ENCODE results near the gene DNAJC1. TPM values are rescaled to one million over a fixed set of nuclear protein-coding genes. Genes with fewer than 3 reads are reported as not detected.
"Not testable (repeated sequence)": the region's sequence is repeated elsewhere in the genome, so short reads cannot be mapped to it uniquely, and the experiment has no call there.

The DNAJC1 gene
- total RNA-seq, 1 experiment from 2014 or later: 57.8 TPM

DNA sequence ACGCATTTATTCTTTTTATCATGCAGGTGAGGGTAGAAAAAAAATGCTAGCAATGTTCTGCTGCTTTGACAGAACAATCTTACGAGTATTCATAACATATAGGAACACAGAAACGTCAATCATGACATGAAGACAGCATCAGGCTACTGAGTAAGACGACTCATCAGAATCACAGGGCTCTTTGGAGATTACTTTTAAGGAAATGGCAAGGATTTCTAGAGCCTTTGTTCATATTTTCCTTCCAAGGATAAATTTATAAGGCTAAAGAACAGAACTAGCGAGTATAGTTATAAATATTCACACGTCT lies 39.8 kb upstream of the DNAJC1 start:
- CTCF ChIA-PET: no interaction called here
- Mint-ChIP-seq H3K4me3 (ENCODE audit: unreplicated experiment) (no peak overlapping the region), H3K36me3 (ENCODE audit: insufficient read depth, unreplicated experiment) (no peaks in the 10 kb centered on the region), H3K4me1 (ENCODE audit: insufficient read depth, unreplicated experiment) (no peaks in the 10 kb centered on the region), H3K27ac (ENCODE audit: low read depth, unreplicated experiment) (no peak overlapping the region), H3K9me3 (ENCODE audit: unreplicated experiment) (no peaks in the 10 kb centered on the region), H3K27me3 (ENCODE audit: insufficient read depth, unreplicated experiment) (no peaks in the 10 kb centered on the region)
- BruUV-seq (replicated peaks): no TSS peak
- POLR2A ChIA-PET: no interaction called here
- intact Hi-C loops (cut with micrococcal nuclease): no loop called here
- TF ChIP-seq, protein P1, sequence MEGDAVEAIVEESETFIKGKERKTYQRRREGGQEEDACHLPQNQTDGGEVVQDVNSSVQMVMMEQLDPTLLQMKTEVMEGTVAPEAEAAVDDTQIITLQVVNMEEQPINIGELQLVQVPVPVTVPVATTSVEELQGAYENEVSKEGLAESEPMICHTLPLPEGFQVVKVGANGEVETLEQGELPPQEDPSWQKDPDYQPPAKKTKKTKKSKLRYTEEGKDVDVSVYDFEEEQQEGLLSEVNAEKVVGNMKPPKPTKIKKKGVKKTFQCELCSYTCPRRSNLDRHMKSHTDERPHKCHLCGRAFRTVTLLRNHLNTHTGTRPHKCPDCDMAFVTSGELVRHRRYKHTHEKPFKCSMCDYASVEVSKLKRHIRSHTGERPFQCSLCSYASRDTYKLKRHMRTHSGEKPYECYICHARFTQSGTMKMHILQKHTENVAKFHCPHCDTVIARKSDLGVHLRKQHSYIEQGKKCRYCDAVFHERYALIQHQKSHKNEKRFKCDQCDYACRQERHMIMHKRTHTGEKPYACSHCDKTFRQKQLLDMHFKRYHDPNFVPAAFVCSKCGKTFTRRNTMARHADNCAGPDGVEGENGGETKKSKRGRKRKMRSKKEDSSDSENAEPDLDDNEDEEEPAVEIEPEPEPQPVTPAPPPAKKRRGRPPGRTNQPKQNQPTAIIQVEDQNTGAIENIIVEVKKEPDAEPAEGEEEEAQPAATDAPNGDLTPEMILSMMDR (IDR thresholded peaks at IDR 0.05; ENCODE audit: unreplicated experiment): no peak
- DNase-seq (ENCODE audit: unreplicated experiment): peak; percentile 5

- POLR2A ChIA-PET: no interaction called here
These were observed 39.2 kb upstream of the DNAJC1 start for GRCh38 chr10:22042557-22043326.

GRCh38 chr10:22034333-22034732 lies 30.8 kb upstream of the DNAJC1 start:
- intact Hi-C loops (cut with micrococcal nuclease): no loop called here
- DNase-seq (ENCODE audit: unreplicated experiment): no peak
- H3K27me3 Mint-ChIP-seq (ENCODE audit: insufficient read depth, unreplicated experiment): no peaks in the 10 kb centered on the region
- ChIA-PET CTCF (no interaction called here), POLR2A (no interaction called here)
- H3K4me3 Mint-ChIP-seq (ENCODE audit: unreplicated experiment): no peak overlapping the region
- no peaks in the 10 kb centered on the region for H3K36me3 Mint-ChIP-seq (ENCODE audit: insufficient read depth, unreplicated experiment)
- TF ChIP-seq, protein P1 (IDR thresholded peaks at IDR 0.05; ENCODE audit: unreplicated experiment): no peak
- H3K9me3 Mint-ChIP-seq (ENCODE audit: unreplicated experiment): no peaks in the 10 kb centered on the region
- H3K4me1 Mint-ChIP-seq (ENCODE audit: insufficient read depth, unreplicated experiment): no peaks in the 10 kb centered on the region
- H3K27ac Mint-ChIP-seq (ENCODE audit: low read depth, unreplicated experiment): no peak overlapping the region
- BruUV-seq (replicated peaks): no TSS peak

More at GRCh38 chr10:22042557-22043326, 39.2 kb upstream of the DNAJC1 start:
- Mint-ChIP-seq H3K4me1 (ENCODE audit: insufficient read depth, unreplicated experiment) (no peaks in the 10 kb centered on the region), H3K27me3 (ENCODE audit: insufficient read depth, unreplicated experiment) (no peaks in the 10 kb centered on the region), H3K9me3 (ENCODE audit: unreplicated experiment) (no peaks in the 10 kb centered on the region), H3K36me3 (ENCODE audit: insufficient read depth, unreplicated experiment) (no peaks in the 10 kb centered on the region), H3K4me3 (ENCODE audit: unreplicated experiment) (no peak overlapping the region), H3K27ac (ENCODE audit: low read depth, unreplicated experiment) (no peak overlapping the region)
- CTCF ChIA-PET: no interaction called here
- peak; percentile 57 for DNase-seq (ENCODE audit: unreplicated experiment)
- TF ChIP-seq, protein P1 (IDR thresholded peaks at IDR 0.05; ENCODE audit: unreplicated experiment): no peak
- BruUV-seq (replicated peaks): no TSS peak
- intact Hi-C loops (cut with micrococcal nuclease): no loop called here

- H3K27me3 Mint-ChIP-seq (ENCODE audit: insufficient read depth, unreplicated experiment); DNase-seq (ENCODE audit: unreplicated experiment); H3K4me1 Mint-ChIP-seq (ENCODE audit: insufficient read depth, unreplicated experiment); H3K9me3 Mint-ChIP-seq (ENCODE audit: unreplicated experiment); H3K4me3 Mint-ChIP-seq (ENCODE audit: unreplicated experiment); H3K36me3 Mint-ChIP-seq (ENCODE audit: insufficient read depth, unreplicated experiment); BruUV-seq (replicated peaks); H3K27ac Mint-ChIP-seq (ENCODE audit: low read depth, unreplicated experiment); CTCF ChIA-PET; intact Hi-C loops (cut with micrococcal nuclease): not testable (repeated sequence)
- POLR2A ChIA-PET: interaction anchor here (0.6 to 0.8 kb wide), 2 partner anchors 41 to 1869 kb away, joined by 3 read pairs; no protein-coding TSS in a partner anchor
These were observed 28.7 kb upstream of the DNAJC1 start for GRCh38 chr10:22032268-22032667.

Measured in MCF 10A (cell line).